GM12873 (cell line): ENCODE results near the gene CPD.

ENCODE experiments used
- CTCF ChIP-seq: IDR thresholded peaks from 2 replicates; pipeline ENCODE4 v1.5.1; 2012; ENCODE audit warnings: low read depth, mild to moderate bottlenecking, moderate library complexity, low read length, control low read depth; ENCODE audit not compliant: insufficient read depth; ENCODE audit errors: missing control alignments

CPD gene

GRCh38 chr17:30477083-30477773 lies 98.5 kb downstream of the CPD start, which contains the start of gene GOSR1:
TSS of gene GOSR1 (plus strand) at chr17:30477408. CDS start at chr17:30477434, 26 bp downstream.
- peak; percentile 85 for TF ChIP-seq CTCF

DNA sequence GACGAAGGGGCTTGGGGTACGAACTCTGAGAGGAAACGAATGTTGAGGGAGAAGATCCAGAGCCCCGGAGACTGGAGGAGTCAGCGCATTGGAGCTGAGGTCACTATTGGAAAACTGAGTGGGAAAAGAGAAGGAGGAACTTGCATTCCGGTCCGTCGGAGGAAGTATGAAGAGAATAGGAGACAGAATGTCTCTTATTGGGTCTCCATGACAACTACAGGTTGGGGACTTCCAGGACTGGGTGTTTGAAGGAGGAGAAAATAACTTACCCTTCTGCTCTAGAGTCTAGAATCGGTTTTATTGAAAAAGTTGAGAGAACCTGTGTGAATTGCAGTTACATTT lies 99.0 kb downstream of the CPD start:
- TF ChIP-seq CTCF: no peak

DNA sequence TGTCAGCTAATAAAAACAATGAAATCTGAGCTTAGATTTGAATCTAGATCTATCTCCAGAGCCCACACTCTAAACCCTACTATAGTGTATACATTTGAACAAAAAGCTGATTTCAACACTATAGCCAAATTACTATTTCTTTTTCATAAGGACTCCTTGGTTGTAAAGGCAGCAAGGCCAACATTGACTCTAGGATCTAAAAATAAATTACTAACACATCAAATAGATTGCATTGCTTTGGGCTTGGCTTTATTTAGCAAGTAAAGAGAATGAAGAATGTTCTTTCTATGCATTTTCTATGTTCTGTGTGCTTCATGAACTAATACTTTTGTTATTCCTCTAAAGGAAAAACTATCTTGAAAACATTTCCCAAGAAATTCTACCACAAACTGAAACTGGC lies 103.8 kb downstream of the CPD start:
- TF ChIP-seq CTCF: no peak

DNA sequence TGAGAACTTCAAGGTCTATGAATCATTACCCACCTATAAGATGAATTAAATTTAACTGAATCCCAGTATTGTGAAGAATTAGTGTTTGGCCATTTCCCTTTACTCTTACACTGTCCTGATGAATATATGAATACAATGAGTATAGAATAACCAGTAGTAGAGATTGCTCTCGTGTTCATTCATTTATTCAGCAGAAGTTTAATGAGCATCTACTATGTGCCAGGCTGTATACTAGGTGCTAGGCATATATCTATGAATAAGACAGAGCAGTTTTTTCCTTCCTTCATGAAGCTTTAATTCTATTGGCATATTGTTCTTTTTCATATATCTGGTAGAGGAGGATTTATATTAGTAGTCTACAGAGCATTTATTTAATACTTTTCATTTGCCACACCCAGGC lies 104.4 kb downstream of the CPD start:
- no peak for TF ChIP-seq CTCF

DNA sequence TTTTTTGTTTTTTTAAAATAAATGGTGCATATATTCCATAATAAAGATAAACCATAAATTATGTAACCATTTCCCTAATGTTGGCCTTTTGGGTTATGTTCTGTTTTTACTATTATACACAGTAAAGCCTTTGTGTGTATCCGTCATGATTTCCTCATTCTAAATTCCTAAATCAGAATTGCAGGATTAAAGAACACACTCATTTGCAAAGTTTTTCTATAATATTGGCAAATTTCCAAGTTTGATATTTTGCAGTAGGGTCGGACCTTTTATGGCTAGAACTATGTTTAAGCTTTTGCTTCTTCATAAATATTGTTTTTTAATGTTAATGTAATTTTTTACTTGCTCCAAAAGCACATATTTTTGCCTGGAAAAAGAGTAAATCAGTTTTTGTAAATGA lies 115.1 kb downstream of the CPD start:
- TF ChIP-seq CTCF: no peak

DNA sequence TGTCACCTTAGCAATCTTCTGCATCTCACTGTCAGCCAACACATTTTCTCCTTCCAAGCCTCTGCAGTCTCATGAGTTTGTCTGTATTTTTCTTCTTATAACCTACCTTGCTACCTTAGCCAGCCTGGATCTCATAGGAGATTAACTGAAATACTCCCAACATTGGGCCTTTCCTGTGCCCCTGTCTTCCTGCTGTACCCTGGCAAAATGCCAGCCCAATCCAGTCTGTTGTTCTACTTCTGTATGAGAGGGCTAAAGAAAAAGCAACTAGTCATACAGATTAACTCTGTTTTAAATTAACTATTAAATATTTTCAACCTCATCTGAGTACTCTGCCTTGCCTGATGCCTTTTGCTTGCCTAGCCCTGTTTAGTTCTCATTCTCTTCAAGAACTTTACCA lies 116.9 kb downstream of the CPD start:
- TF ChIP-seq CTCF: no peak

- no peak for TF ChIP-seq CTCF
Observed at GRCh38 chr17:30503558-30503957, 124.8 kb downstream of the CPD start.
